Lower leg skin (tissue), 3 donors: Measurements from ENCODE around the gene CRY2.

Source experiments
- CTCF ChIP-seq, 3 donors: fragments of 450-650 bp; IDR thresholded peaks; one replicate each; pipeline ENCODE4 v1.5.1; 2016; ENCODE audit warnings: antibody characterized with exemption in 3 of 3, mild to moderate bottlenecking in 3 of 3, moderate library complexity in 2 of 3
- POLR2A ChIP-seq, 2 donors: fragments of 450-650 bp; IDR thresholded peaks; one replicate each; pipeline ENCODE4 v1.6.1; 2016 to 2017; ENCODE audit warnings: antibody characterized with exemption in 2 of 2, mild to moderate bottlenecking in 1 of 2, moderate library complexity in 1 of 2

DNA sequence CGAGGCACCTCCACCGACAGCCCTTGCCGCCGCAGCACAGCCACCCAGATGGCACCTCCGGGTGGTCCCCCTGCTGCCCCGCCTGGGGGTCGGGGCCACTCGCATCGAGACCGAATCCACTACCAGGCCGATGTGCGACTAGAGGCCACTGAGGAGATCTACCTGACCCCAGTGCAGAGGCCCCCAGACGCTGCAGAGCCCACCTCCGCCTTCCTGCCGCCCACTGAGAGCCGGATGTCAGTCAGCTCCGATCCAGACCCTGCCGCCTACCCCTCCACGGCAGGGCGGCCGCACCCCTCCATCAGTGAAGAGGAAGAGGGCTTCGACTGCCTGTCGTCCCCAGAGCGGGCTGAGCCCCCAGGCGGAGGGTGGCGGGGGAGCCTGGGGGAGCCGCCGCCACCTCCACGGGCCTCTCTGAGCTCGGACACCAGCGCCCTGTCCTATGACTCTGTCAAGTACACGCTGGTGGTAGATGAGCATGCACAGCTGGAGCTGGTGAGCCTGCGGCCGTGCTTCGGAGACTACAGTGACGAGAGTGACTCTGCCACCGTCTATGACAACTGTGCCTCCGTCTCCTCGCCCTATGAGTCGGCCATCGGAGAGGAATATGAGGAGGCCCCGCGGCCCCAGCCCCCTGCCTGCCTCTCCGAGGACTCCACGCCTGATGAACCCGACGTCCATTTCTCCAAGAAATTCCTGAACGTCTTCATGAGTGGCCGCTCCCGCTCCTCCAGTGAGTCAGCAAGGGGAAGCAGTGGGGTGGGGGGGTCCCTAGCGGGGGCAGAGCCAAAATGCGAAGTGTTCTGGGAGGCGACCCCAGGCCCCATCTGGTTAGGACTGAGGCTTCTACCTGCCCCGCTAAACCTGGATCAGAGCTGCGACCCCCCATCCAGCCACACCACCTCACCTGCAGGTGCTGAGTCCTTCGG lies 55.4 kb downstream of the CRY2 start:
- TF ChIP-seq CTCF (IDR thresholded peaks at IDR 0.05) (no peak), POLR2A (IDR thresholded peaks at IDR 0.05) (no peak)
